Measurements from ENCODE around the gene SHANK3.

Gene SHANK3

GRCh38 chr22:50713571-50714056 is 41.0 kb downstream of the SHANK3 start:
- no peak for DNase-seq (ENCODE audit: low read depth)

- no peak for DNase-seq (ENCODE audit: low read depth)
Observed at GRCh38 chr22:50714150-50714549, 41.5 kb downstream of the SHANK3 start.

- DNase-seq (ENCODE audit: low read depth), result no peak
Observed at GRCh38 chr22:50714631-50715179, 42.1 kb downstream of the SHANK3 start.

GRCh38 chr22:50715250-50715649 is 42.6 kb downstream of the SHANK3 start:
- no peak for DNase-seq (ENCODE audit: low read depth)

- no peak for DNase-seq (ENCODE audit: low read depth)
Observed at GRCh38 chr22:50715776-50716175, 43.2 kb downstream of the SHANK3 start.

- no peak for DNase-seq (ENCODE audit: low read depth)
Observed at GRCh38 chr22:50716290-50717024, 43.8 kb downstream of the SHANK3 start.

GRCh38 chr22:50717709-50718351 is 45.2 kb downstream of the SHANK3 start:
- no peak for DNase-seq (ENCODE audit: low read depth)

GRCh38 chr22:50718352-50718709 is 45.7 kb downstream of the SHANK3 start:
- no peak for DNase-seq (ENCODE audit: low read depth)

GRCh38 chr22:50719814-50720300 is 47.2 kb downstream of the SHANK3 start:
- no peak for DNase-seq (ENCODE audit: low read depth)

GRCh38 chr22:50720301-50721256 is 48.0 kb downstream of the SHANK3 start:
- no peak for DNase-seq (ENCODE audit: low read depth)

GRCh38 chr22:50721257-50721844 is 48.7 kb downstream of the SHANK3 start:
- DNase-seq (ENCODE audit: low read depth), result no peak

- no peak for DNase-seq (ENCODE audit: low read depth)
Observed at GRCh38 chr22:50722048-50722701, 49.6 kb downstream of the SHANK3 start.

Measured in activated T-helper 9 cell treated with anti-CD3 and anti-CD28 coated beads, Interleukin-2, amount 50 U/mL, for 16 hours (primary cell).